ENCODE measurements around the gene DNM2.
"Not testable (repeated sequence)": the region's sequence is repeated elsewhere in the genome, so short reads cannot be mapped to it uniquely, and the experiment has no call there.

Gene DNM2

DNA sequence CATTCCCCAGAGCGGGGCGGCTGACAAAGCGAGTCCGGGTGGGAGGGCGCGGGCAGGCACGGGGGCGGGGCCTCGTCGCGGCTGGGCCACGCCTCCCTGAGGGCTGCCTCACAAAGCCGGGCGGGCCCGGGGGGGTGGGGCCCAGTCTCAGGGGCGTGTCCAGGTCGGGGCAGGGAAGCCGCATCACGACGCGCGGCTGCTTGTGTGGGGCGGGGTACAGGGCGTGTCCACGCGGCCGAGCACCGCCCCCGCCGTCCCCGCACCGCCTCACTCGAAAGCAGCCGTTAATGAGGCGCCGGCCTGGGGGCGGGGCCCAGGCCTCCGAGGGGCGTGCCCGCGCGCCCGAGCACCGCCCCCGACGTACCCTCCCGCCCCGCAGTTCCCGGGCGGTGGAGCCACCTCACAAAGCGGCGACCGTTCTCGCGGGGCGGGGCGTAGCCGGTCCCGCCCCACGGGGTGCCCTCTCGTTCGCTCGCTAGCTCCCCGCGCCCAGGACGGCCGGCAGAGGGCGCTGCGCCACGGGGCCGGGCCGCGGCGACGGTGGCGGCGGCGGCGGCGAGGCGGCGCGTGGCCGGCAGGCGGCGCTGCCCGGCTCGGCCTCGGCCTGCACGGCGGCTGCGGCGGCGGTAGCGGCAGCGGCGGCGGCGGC is 153.2 kb downstream of the DNM2 start, which contains the start of gene CARM1:
TSS of gene CARM1 (plus strand) at position 599 of the 649 bp plus-strand sequence. CDS start 150 bp downstream, outside the sequence.
- peak; percentile 74 to 98 for DNase-seq

DNA sequence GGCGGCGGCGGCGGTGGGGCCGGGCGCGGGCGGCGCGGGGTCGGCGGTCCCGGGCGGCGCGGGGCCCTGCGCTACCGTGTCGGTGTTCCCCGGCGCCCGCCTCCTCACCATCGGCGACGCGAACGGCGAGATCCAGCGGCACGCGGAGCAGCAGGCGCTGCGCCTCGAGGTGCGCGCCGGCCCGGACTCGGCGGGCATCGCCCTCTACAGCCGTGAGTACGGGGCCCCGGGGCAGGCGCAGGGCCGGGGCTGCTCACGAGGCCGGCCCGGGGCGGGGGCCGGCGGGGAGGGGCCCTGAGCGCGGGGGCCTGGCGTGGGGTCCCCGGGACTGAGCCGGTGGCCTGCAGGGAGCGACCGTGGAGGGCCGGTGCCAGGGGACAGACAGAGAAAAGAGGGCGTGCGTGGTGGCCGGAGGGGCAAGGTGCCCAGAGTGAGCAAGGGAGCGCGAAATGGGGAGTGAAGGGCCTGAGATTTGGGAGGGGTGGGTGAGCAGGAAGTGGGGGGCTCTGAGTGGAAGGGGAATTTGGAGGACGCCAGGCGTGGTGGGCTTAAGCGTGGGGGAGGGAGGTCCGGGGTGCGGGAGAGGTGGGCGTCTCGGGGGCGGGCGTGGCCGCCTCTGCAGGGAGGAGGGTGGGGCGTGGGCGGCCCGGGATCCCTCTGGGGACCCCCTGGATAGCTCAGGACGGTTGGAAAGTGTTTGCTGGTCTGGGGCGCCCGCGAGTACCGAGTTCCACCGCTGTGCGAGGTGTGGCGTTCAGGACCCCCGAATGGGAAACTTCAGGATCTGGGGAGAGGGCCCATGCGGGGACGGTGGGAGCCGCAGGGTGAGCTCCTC is 154.0 kb downstream of the DNM2 start:
- DNase-seq, result peak in 1 of 2 experiments; percentile 59

DNA sequence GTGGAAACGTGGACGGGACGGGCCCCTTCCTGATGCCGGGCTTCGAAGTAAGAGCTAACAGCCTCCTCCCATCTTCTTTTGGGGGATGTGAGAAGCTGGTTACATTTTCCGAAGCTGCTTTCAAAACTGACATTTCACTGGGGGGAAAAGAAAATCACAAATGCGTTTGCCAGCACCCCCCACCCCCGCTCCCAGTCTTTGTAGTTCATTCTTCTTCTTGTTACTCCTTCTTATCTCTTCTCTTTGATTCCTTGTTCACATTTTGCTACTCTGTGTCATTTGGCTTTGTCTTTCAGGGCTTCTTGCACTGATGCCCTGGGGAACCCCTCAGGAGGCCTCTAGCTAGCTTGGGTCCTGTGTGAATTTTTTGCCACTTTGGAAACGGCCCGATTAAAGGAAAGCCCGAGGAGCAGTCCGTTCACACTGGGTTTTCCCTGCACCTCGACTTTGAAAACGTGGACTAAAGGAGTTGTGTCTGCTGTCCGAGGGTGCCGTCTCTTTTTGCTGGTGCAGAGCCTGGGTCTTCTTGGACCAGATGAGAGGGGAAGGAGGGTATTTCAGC is 154.7 kb downstream of the DNM2 start:
- no peak for DNase-seq

DNA sequence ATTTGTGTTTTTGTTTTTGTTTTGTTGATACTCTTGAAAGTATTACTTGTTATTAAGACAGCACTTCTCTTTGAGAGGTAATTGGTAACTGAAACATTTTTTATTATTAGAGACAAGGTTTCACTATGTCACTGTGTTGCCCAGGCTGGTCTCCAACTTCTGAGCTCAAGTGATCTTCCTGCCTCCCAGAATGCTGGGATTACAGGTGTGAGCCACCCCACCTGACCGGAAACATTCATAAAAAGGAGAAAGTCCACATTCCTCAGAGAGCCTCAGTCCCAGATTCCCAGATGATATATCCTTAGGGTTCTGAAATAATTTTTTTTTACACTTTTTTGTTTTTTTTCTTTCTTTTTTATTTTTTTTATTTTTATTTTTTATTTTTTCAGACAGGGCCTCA is 156.1 kb downstream of the DNM2 start:
- DNase-seq, result no peak

DNA sequence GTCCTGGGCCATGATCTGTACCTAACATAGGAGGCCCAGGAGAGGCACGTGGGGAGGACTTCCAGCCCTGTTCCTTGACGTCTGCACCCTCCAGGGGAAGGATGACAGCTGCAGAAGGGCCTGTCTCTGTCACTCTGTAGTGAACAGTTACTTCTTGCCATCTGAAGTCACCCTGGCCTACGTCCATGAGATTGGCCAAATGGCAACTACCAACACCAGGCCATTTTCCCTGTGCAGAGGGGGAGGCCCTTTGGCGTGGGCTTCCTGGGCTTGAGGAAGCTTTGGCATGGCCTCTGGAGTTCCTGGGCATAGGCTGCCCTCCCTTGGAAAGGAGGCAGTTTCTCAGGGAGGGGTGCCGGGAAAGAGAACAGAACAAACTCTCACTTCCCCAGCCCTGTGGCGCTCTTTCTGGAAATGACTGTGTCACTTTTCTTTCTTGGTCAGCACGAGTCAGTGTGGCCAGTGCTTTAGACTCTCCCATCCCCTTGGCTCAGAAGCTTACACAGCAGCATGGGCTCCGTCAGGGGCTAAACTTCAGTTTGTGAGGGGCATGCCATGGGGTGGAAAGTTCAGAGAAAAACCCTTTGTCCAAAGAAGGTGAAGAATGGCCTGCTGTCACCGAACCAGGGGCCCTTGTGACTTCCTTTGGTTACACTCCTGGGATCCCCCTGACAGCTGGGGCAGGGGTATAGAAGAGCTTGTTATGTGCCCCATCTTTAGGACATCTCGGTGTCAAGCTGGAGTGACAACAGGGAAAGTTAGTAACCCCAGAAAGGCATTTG is 158.8 kb downstream of the DNM2 start:
- DNase-seq, result no peak

DNA sequence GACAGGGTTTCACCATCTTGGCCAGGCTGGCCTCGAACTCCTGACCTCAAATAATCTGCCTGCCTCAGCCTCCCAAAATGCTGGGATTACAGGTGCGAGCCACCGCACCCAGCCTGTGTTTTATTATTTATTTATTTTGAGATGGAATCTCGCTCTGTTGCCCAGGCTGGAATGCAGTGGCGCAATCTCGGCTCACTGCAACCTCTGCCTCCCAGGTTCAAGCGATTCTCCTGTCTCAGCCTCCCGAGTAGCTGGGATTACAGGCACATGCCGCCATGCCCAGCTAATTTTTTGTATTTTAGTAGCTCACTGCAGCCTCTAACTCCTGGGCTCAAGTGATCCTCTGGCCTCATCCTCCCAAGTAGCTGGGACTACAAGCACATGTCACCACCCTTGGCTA is 159.7 kb downstream of the DNM2 start:
- DNase-seq, result not testable (repeated sequence)

- no peak for DNase-seq
Observed at GRCh38 chr19:10878253-10878652, 160.4 kb downstream of the DNM2 start.
